Retinal pigment epithelial cell (primary cell): ENCODE measurements around the gene ENDOV.
"Not testable (repeated sequence)": the region's sequence is repeated elsewhere in the genome, so short reads cannot be mapped to it uniquely, and the experiment has no call there.

Experiments
- DNase-seq: peaks from one replicate; pipeline ENCODE4 v3.0.0-alpha.2; 2010; ENCODE audit warnings: low read depth
- H3K4me3 ChIP-seq: 2 replicates; pipeline ENCODE4 v1.5.1; 2011; ENCODE audit warnings: mild to moderate bottlenecking, low read length, control low read depth, moderate library complexity
- TF ChIP-seq, protein P1 (sequence below): conservative IDR thresholded peaks from 2 replicates; pipeline ENCODE4 v1.5.1; 2011; ENCODE audit warnings: low read depth, low read length, control low read depth, inconsistent platforms

Gene ENDOV

GRCh38 chr17:80409626-80410025 lies 5.3 kb upstream of the ENDOV start:
- DNase-seq = no peak
- H3K4me3 ChIP-seq = no peak overlapping the region
- TF ChIP-seq, protein P1, sequence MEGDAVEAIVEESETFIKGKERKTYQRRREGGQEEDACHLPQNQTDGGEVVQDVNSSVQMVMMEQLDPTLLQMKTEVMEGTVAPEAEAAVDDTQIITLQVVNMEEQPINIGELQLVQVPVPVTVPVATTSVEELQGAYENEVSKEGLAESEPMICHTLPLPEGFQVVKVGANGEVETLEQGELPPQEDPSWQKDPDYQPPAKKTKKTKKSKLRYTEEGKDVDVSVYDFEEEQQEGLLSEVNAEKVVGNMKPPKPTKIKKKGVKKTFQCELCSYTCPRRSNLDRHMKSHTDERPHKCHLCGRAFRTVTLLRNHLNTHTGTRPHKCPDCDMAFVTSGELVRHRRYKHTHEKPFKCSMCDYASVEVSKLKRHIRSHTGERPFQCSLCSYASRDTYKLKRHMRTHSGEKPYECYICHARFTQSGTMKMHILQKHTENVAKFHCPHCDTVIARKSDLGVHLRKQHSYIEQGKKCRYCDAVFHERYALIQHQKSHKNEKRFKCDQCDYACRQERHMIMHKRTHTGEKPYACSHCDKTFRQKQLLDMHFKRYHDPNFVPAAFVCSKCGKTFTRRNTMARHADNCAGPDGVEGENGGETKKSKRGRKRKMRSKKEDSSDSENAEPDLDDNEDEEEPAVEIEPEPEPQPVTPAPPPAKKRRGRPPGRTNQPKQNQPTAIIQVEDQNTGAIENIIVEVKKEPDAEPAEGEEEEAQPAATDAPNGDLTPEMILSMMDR = no peak

GRCh38 chr17:80410441-80411087 lies 4.4 kb upstream of the ENDOV start:
- not testable (repeated sequence) for H3K4me3 ChIP-seq, DNase-seq

DNA sequence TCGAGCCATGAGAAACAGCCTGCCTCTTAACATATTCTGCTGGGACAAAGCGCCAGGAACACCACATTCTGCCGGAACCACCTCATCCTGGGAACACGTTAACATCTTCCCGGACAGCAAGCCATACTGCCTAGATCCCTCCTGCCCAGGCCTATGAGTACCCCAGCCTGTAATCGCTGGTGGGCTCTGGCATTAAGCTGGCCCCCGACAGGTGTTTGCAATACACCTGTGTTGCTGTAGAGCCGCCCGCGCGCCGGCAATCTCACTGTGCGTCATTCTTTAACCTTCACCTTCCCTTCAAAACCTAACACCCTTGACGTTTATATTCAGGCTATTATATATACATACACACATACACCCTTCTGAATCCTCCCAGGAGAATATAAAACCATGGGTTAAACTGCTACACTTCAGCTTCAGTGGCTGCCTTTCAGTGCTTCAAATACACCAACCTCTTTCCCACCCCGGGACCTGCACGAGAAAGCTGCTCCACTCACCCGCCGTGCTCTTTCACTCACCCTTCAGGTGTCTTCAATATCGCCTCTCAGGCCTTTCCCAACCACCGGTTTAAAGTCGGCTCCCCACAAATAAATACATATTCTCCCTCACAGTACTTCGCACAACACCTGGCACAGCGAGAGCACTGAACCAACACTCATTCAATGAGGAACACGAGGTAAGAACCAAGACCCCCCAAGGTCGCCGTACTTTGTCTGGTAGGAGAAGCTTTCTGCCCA lies 1.0 kb upstream of the ENDOV start:
- DNase-seq = no peak
- TF ChIP-seq, protein P1 = no peak
- H3K4me3 ChIP-seq = peak overlapping the region; percentile 93

GRCh38 chr17:80414508-80414802 lies 512 bp upstream of the ENDOV start:
- H3K4me3 ChIP-seq = peak overlapping the region; percentile 93
- TF ChIP-seq, protein P1 = no peak
- no peak for DNase-seq

GRCh38 chr17:80415626-80416137 lies 715 bp downstream of the ENDOV start:
- DNase-seq = no peak
- TF ChIP-seq, protein P1 = no peak
- H3K4me3 ChIP-seq = peak overlapping the region; percentile 93

- TF ChIP-seq, protein P1 = no peak
- H3K4me3 ChIP-seq = peak overlapping the region; percentile 93
Observed at GRCh38 chr17:80416260-80416939, 1.4 kb downstream of the ENDOV start.

DNA sequence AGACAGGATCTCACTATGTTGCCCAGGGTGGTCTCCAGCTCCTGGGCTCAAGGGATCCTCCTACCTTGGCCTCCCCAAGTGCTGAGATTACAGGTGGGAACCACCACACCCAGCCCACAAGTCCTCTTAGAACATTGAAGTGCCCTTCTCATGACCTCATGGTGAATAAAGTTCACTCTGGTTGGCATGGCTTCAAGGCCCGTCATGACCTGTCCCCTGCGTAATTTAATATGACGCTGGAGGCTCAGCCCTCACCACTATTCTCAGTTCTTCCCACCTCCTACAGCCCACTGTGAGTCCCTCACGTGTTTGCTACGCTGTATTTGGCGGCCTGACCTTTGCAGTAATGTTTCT lies 1.9 kb downstream of the ENDOV start:
- TF ChIP-seq, protein P1 = no peak
- no peak for DNase-seq
- no peak overlapping the region for H3K4me3 ChIP-seq

More at GRCh38 chr17:80416260-80416939, 1.4 kb downstream of the ENDOV start:
- DNase-seq = no peak
